Spleen (tissue), 7 donors: ENCODE measurements around the gene RPL23.

ENCODE experiments used
- CTCF ChIP-seq, 11 experiments: fragments of 200-600 bp in 7 of 11; fragments of 450-650 bp in 4 of 11; sonication (generic) in 4 of 11; IDR thresholded peaks in 8 of 11; conservative IDR thresholded peaks in 3 of 11; 1 replicate in 7 of 11; 2 replicates in 4 of 11; pipeline versions ENCODE4 v1.4.0 to v1.8.0; 2016 to 2021; ENCODE audit warnings: antibody characterized with exemption in 11 of 11, inconsistent platforms in 4 of 11, mild to moderate bottlenecking in 1 of 11
- POLR2A ChIP-seq, 3 donors: fragments of 450-650 bp; IDR thresholded peaks; one replicate each; pipeline ENCODE4 v1.5.1; 2017; ENCODE audit warnings: antibody characterized with exemption in 3 of 3, mild to moderate bottlenecking in 1 of 3
- donor health status: DM: no; HTN: no; CAD: no; lungs with moderate emphysema.
- donor health status: DM: no; HTN: no; CAD: no.
- donor health status: DM: no; HTN: no; CAD: no.

GRCh38 chr17:38897671-38898290 lies 44.3 kb upstream of the RPL23 start:
- no peak for TF ChIP-seq CTCF (IDR thresholded peaks at IDR 0.05 in 8 of 11, conservative IDR thresholded peaks at IDR 0.05 in 3 of 11)
- TF ChIP-seq POLR2A (IDR thresholded peaks at IDR 0.05), result no peak
